K562 (cell line): ENCODE results near the gene IL12RB1. TPM values are rescaled to one million over a fixed set of nuclear protein-coding genes. Genes with fewer than 3 reads are reported as not detected.
A peak's percentile ranks its signal among the peaks of the same experiment; 100 is the strongest.

Source experiments
- ATAC-seq: fragments of 200-7000 bp; cut with Tn5 transposase; 3 replicates; pipeline ENCODE4 v1.9.1; 2020; ENCODE audit warnings: moderate library complexity
- BruUV-seq: library from RNA; stranded (reverse); fragments of 400-500 nt; replicated peaks from 2 replicates; lab custom pipeline; 2021; lab: Mats Ljungman, UMichigan
- CTCF ChIA-PET: fragments of 300-600 bp; formaldehyde crosslinking; extraction: SDS; loops from one replicate; lab custom pipeline; 2021; ENCODE audit warnings: low intra/inter-chr PET ratio; lab: Yijun Ruan, JAX
- POLR2A ChIA-PET: fragments of 300-600, 350-650 bp; sonication (Branson Sonifier 250); formaldehyde crosslinking; extraction: SDS; loops from one replicate; lab custom pipeline; 2021; ENCODE audit warnings: antibody characterized with exemption, inconsistent platforms; lab: Yijun Ruan, JAX
- DNase-seq, 4 experiments: peaks; one replicate each; pipeline versions ENCODE4 v3.0.0 to v3.0.0-alpha.2; 2011 to 2018; ENCODE audit warnings: low spot score in 3 of 4, mixed read lengths in 3 of 4; ENCODE audit errors: extremely low read depth in 1 of 4
- FAIRE-seq: peaks from 2 replicates; lab custom pipeline; 2011; peaks lifted over from hg19 to GRCh38; lab: Jason Lieb, UNC
- H2AFZ ChIP-seq: 2 replicates; pipeline ENCODE4 v1.6.0; 2011; ENCODE audit warnings: low read depth, low read length, control low read depth, inconsistent platforms
- H3K27ac ChIP-seq: fragments of 200-600 bp; 3 replicates; pipeline ENCODE4 v1.8.0; 2011; ENCODE audit warnings: low read depth, mild to moderate bottlenecking, control low read depth, inconsistent platforms, low read length, moderate library complexity, mixed read lengths; ENCODE audit errors: extremely low read depth
- H3K27me3 ChIP-seq, 2 experiments: fragments of 300-600 bp in 1 of 2; 2 replicates in 1 of 2; 3 replicates in 1 of 2; pipeline versions ENCODE4 v1.6.0 to v1.8.0; 2011; ENCODE audit warnings: inconsistent platforms in 2 of 2, low read length in 2 of 2, mild to moderate bottlenecking in 1 of 2, mixed read lengths in 1 of 2, moderate library complexity in 1 of 2; ENCODE audit not compliant: control insufficient read depth in 2 of 2, insufficient read depth in 2 of 2
- H3K36me3 ChIP-seq: fragments of 300-600 bp; 3 replicates; pipeline ENCODE4 v1.8.0; 2011; ENCODE audit warnings: mild to moderate bottlenecking, low read length, inconsistent platforms; ENCODE audit not compliant: control insufficient read depth, insufficient read depth
- H3K4me1 ChIP-seq, 2 experiments: fragments of 200-600 bp in 1 of 2; replicated peaks in 1 of 2; 2 replicates in 1 of 2; 3 replicates in 1 of 2; pipeline versions ENCODE4 v1.5.1 to v1.8.0; 2011; ENCODE audit warnings: inconsistent platforms in 2 of 2, low read length in 2 of 2, mild to moderate bottlenecking in 1 of 2, mixed read lengths in 1 of 2, moderate library complexity in 1 of 2; ENCODE audit not compliant: control insufficient read depth in 2 of 2, insufficient read depth in 2 of 2
- H3K4me2 ChIP-seq: 2 replicates; pipeline ENCODE4 v1.6.1; 2011; ENCODE audit warnings: low read length, control low read depth, inconsistent platforms, mixed read lengths; ENCODE audit not compliant: insufficient read depth
- H3K4me3 ChIP-seq: fragments of 200-600 bp; sonication (generic), shearing (Covaris generic); 2 replicates; pipeline ENCODE4 v1.5.1; 2016; ENCODE audit warnings: control low read depth, inconsistent platforms
- H3K79me2 ChIP-seq: fragments of 200-600 bp; 3 replicates; pipeline ENCODE4 v1.8.0; 2011; ENCODE audit warnings: low read length, inconsistent platforms; ENCODE audit not compliant: control insufficient read depth, insufficient read depth
- H3K9ac ChIP-seq, 2 experiments: 2 replicates each; pipeline versions ENCODE4 v1.6.0 to v1.6.1; 2011; ENCODE audit warnings: low read depth in 2 of 2, low read length in 2 of 2, control low read depth in 1 of 2, inconsistent platforms in 1 of 2, mild to moderate bottlenecking in 1 of 2, mixed read lengths in 1 of 2; ENCODE audit not compliant: insufficient read depth in 1 of 2
- H3K9me1 ChIP-seq: one replicate; pipeline ENCODE4 v1.6.0; 2011; ENCODE audit warnings: inconsistent platforms, mild to moderate bottlenecking, low read length, moderate library complexity; ENCODE audit not compliant: control insufficient read depth, insufficient read depth
- H3K9me3 ChIP-seq: replicated peaks from 2 replicates; pipeline ENCODE4 v1.5.1; 2011; ENCODE audit warnings: low read depth, low read length, inconsistent platforms; ENCODE audit not compliant: control insufficient read depth, insufficient read depth
- H4K20me1 ChIP-seq: replicated peaks from 2 replicates; pipeline ENCODE4 v1.6.1; 2011; ENCODE audit warnings: low read length, inconsistent platforms, mixed read lengths; ENCODE audit not compliant: control insufficient read depth, insufficient read depth
- CHD4 ChIP-seq: fragments of 200-600 bp; sonication (generic); IDR thresholded peaks from 3 replicates; pipeline ENCODE4 v1.6.1; 2012; ENCODE audit warnings: low read depth, mild to moderate bottlenecking, mixed read lengths, low read length, inconsistent platforms; ENCODE audit not compliant: insufficient read depth, insufficient replicate concordance, poor library complexity, severe bottlenecking
- HDAC1 ChIP-seq, 2 experiments: fragments of 450-650 bp; IDR thresholded peaks; 2 replicates each; pipeline ENCODE4 v1.6.1; 2016 to 2017; ENCODE audit warnings: inconsistent platforms in 1 of 2, mild to moderate bottlenecking in 1 of 2, moderate library complexity in 1 of 2
- NFYB ChIP-seq: IDR thresholded peaks from 2 replicates; pipeline ENCODE4 v1.6.1; 2011; ENCODE audit warnings: mild to moderate bottlenecking, moderate library complexity; ENCODE audit not compliant: insufficient read length; ENCODE audit errors: extremely low read depth
- NR2C1 ChIP-seq, 2 experiments: fragments of 450-650 bp; IDR thresholded peaks; 2 replicates each; pipeline ENCODE4 v1.6.1; 2017; ENCODE audit warnings: mild to moderate bottlenecking in 2 of 2, antibody characterized with exemption in 1 of 2, inconsistent platforms in 1 of 2, missing compliant biosample characterization in 1 of 2, missing genetic modification characterization in 1 of 2
- RBM25 ChIP-seq: fragments of 200-400 bp; formaldehyde crosslinking; IDR thresholded peaks from 2 replicates; pipeline ENCODE4 v1.6.1; 2018; ENCODE audit warnings: low read length, low read depth, moderate library complexity; ENCODE audit not compliant: severe bottlenecking
- SRSF1 ChIP-seq: fragments of 200-400 bp; formaldehyde crosslinking; IDR thresholded peaks from 2 replicates; pipeline ENCODE4 v1.6.1; 2017; ENCODE audit warnings: mild to moderate bottlenecking, low read depth, low read length, moderate library complexity
- WGBS: fragments of 100-300 bp; shearing (Covaris generic); methylation state at CpG from one replicate; pipeline ENCODE4 v1.1.6; 2016; ENCODE audit warnings: low coverage, mixed read lengths; ENCODE audit not compliant: insufficient coverage; ENCODE audit errors: missing lambda C conversion rate; 5-methylcytosine and 5-hydroxymethylcytosine counted together
- in situ Hi-C: fragments of 300-500 bp; cut with MboI; formaldehyde crosslinking; loops from 4 replicates; pipeline ENCODE4 v1.15.0; 2018; ENCODE audit warnings: inconsistent platforms, mixed read lengths
- intact Hi-C: fragments of 100-400 bp; cut with micrococcal nuclease; formaldehyde crosslinking; loops from 2 replicates; pipeline ENCODE4 v1.14.2; 2022
- polyA plus RNA-seq, 8 experiments: library from polyadenylated mRNA; depleted of rRNA in 4 of 8; stranded (reverse) in 5 of 8; unstranded in 3 of 8; fragments of >200 nt; fragmentation: Nextera tagmentation in 2 of 8; fragmentation: Illumina TruSeq in 1 of 8; extraction: Ambion mirVana in 2 of 8; extraction: Trizol in 1 of 8; gene quantifications; 2 replicates each; pipeline versions ENCODE4 v1.2.1 to v1.2.3, GENCODE V29; 2011 to 2014; ENCODE audit warnings: inconsistent platforms in 1 of 8, missing spikeins in 1 of 8
- total RNA-seq, 7 experiments: library from RNA; depleted of rRNA in 6 of 7; stranded (reverse); fragments of >200 nt in 6 of 7; fragmentation: Illumina TruSeq in 2 of 7; extraction: Trizol in 2 of 7; gene quantifications; 2 replicates each; pipeline versions ENCODE4 v1.2.1 to v1.2.3, GENCODE V29; 2011 to 2021; ENCODE audit warnings: low replicate concordance in 1 of 7

IL12RB1 gene
- total and polyA plus RNA-seq, 9 of the 15 experiments (the other 6 are each of a cell fraction or from before 2014, with no cell fraction given), result 0.04 to 0.07 (median 0.06) TPM; not detected in 5

- H3K27ac ChIP-seq, result no peak overlapping the region
- no peaks in the 10 kb centered on the region for H4K20me1 ChIP-seq
- ChIA-PET CTCF (no interaction called here), POLR2A (no interaction called here)
- peaks cover 9% of the 10 kb centered on the region; the same call in 1 of the 3 replicates for H3K79me2 ChIP-seq
- H3K36me3 ChIP-seq, result no peaks in the 10 kb centered on the region
- H3K4me1 ChIP-seq, result peaks cover 16 to 46% of the 10 kb centered on the region in 2 experiments; a peak in 4 of 5 replicates
- H2AFZ ChIP-seq, result peak overlapping the region; percentile 9; the same call in 1 of the 2 replicates
- 50% methylated on average over 17 of the region's 18 CpGs for WGBS
- BruUV-seq, result no TSS peak
- no peaks in the 10 kb centered on the region for H3K9me1 ChIP-seq
- H3K9ac ChIP-seq, result peak overlapping the region in 1 of 2 experiments; percentile 3; a peak in 1 of 4 replicates
- DNase-seq, result peak; percentile 37 to 76 (median 56)
- peak; percentile 71 for FAIRE-seq
- intact Hi-C loops (no loop called here), in situ Hi-C loops (loop anchor here (5.0 kb wide), 1 partner anchor 157 kb away; a partner anchor contains a TSS)
- H3K4me3 ChIP-seq, result no peak overlapping the region
- H3K9me3 ChIP-seq, result no peaks in the 10 kb centered on the region
- no peaks in the 10 kb centered on the region for H3K27me3 ChIP-seq
- TF ChIP-seq NR2C1 (IDR thresholded peaks at IDR 0.05) (peak; percentile 16; the same call in 1 of the 2 replicates), NR2C1 (tag; IDR thresholded peaks at IDR 0.05) (no peak), SRSF1 (no peak), CHD4 (no peak), RBM25 (peak; percentile 35), NFYB (peak; percentile 75), HDAC1 (IDR thresholded peaks at IDR 0.05) (no peak)
- no peak for ATAC-seq
- H3K4me2 ChIP-seq, result peak overlapping the region; percentile 19; the same call in 1 of the 2 replicates
Measured at GRCh38 chr19:18100710-18101109, 14.0 kb upstream of the IL12RB1 start.
